ACC112 (cell line): ENCODE measurements around the gene TP53I11.

Experiments
- H2AFZ ChIP-seq: fragments of 200-600 bp; sonication (generic); one replicate; pipeline ENCODE4 v1.6.0; 2017; ENCODE audit warnings: antibody characterized with exemption, low read length; ENCODE audit not compliant: unreplicated experiment
- H3K27ac ChIP-seq: fragments of 200-600 bp; sonication (generic); 2 replicates; pipeline ENCODE4 v1.5.1; 2014; ENCODE audit warnings: low read depth, mild to moderate bottlenecking, antibody characterized with exemption, low read length, moderate library complexity
- H3K27me3 ChIP-seq: fragments of 200-600 bp; sonication (generic); 2 replicates; pipeline ENCODE4 v1.6.1; 2014; ENCODE audit warnings: mild to moderate bottlenecking, antibody characterized with exemption, low read length, moderate library complexity, mixed read lengths; ENCODE audit not compliant: insufficient read depth
- H3K36me3 ChIP-seq: fragments of 200-600 bp; sonication (generic); 2 replicates; pipeline ENCODE4 v1.6.1; 2016; ENCODE audit warnings: mild to moderate bottlenecking, antibody characterized with exemption, low read length, moderate library complexity, mixed read lengths; ENCODE audit not compliant: insufficient read depth
- H3K4me1 ChIP-seq: fragments of 200-600 bp; sonication (generic); one replicate; pipeline ENCODE4 v1.6.1; 2016; ENCODE audit warnings: low read length, mixed read lengths; ENCODE audit not compliant: insufficient read depth, unreplicated experiment, control insufficient read depth
- H3K4me3 ChIP-seq: fragments of 200-600 bp; sonication (generic); 2 replicates; pipeline ENCODE4 v1.5.1; 2014; ENCODE audit warnings: mild to moderate bottlenecking, low read depth, low read length
- H3K79me2 ChIP-seq: fragments of 200-600 bp; sonication (generic); one replicate; pipeline ENCODE4 v1.6.0; 2016; ENCODE audit warnings: low read length; ENCODE audit not compliant: control insufficient read depth, unreplicated experiment, insufficient read depth

The TP53I11 gene

DNA sequence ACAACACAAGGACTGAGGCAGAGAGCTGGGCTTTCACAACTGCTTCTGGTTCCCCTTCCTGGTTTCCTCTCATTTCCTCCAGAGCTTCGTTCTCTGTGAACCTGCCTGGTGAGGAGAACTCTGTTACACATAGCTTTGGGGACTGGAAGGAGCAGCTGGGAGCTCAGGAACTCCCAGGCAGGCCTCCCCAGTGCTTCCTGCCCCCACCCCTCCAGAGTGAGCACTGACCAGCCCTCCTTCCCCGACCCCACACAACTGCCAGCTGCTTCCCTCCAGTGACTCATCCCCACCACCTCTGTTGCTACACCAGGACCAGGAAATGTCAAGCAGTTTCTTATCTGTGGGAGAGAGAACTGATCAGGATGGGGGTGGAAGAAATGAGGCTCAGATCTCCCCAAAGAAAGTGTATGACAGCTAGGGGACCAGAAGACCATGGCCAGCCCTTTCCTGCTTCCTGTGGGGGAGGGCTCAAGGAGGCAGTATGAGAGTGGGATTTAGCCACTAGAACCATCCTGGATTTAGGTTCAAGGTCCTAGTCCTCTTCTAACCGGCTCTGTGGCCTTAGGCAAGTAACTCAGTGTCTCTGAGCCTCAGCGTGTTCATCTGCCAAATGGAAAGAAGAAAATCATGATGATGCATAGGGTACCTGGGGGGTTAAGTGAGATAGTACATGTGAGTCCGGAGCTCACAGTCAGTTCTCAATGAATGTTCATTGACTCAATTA lies 4.5 kb upstream of the TP53I11 start:
- Histone ChIP-seq H3K27ac (no peak overlapping the region), H2AFZ (no peak overlapping the region), H3K4me3 (no peak overlapping the region), H3K79me2 (no peaks in the 10 kb centered on the region), H3K27me3 (peaks cover 11% of the 10 kb centered on the region; the same call in 1 of the 2 replicates), H3K36me3 (no peaks in the 10 kb centered on the region), H3K4me1 (peaks cover 12% of the 10 kb centered on the region)

DNA sequence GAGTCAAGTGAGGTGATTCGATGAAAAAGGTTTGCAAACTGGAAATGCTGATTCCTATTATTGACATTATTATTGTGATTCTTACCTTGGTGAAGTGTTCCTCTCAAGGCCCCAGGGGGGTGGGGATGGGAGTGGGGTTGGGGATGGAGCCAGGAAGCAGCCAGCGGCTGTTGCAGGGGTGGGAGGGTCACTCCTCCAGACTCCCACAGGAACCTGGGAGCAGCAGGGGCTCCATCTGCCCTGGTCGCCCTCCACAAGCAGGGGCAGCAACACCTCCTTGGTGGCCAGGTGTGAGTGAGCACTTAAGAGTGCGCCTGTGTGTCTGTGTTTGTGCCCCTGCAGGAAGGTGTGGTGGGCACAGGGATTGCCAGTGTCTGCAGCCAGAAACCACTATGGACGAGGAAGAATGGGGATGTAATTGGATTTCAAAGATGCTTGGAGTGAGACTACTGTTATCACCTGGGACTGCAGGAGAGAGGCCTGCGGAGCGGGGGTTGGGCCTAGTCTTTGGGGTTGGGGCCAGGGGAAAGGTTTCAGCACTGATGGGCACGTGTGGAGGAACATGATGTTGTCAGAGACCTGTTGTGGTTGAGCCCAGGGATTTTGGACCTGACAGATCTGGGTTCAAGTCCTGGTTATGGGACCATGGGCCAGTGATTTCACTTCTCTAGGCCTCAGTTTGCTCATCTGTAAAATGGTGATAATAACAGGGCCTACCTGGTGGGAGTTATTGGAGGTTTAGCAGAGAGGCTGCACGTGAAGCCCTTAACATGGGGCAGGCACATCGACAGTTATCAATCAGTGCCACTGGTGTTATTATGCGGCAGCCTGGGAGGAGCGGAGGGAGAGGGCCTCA lies 3.6 kb upstream of the TP53I11 start:
- Histone ChIP-seq H3K4me3 (no peak overlapping the region), H3K4me1 (peaks cover 12% of the 10 kb centered on the region), H3K36me3 (no peaks in the 10 kb centered on the region), H3K27ac (no peak overlapping the region), H3K27me3 (peaks cover 11% of the 10 kb centered on the region; the same call in 1 of the 2 replicates), H2AFZ (no peak overlapping the region), H3K79me2 (no peaks in the 10 kb centered on the region)

DNA sequence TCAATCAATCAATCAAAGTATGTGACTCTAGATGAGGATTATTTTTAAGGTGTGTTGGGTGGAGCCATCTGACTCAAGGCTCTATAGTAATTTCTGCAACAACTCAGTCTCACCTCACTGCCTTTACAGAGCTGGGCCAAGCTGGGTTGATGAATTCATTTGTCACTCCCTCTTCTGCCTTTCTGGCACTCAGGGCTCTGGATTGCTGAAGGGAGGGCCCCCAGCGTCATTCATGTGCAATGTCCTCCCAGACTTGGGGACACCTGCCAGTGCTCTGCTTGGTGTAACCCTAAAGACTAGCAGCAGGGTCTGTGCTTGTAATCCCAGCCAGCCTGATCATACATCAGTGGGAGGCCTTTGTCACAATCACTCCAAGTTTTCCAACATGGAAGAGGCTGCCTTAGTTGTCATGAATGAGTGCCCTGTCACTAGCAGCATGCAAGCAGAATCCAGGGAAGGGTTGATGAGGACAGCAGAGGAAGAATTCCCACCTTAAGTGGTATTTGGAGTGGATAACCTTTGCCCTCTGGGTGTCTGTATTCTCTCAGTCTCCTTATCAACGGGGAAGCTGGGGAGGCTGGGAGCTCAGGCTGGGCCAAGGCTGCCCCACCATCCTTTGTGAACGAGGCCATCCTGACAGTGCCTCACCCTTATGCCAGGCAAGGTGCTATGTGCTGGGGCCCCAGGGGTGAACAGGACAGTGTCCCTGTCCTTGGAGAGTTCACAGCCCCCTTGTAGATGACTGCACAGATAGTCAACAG lies 2.0 kb upstream of the TP53I11 start:
- Histone ChIP-seq H2AFZ (no peak overlapping the region), H3K27me3 (peaks cover 9% of the 10 kb centered on the region; the same call in 1 of the 2 replicates), H3K27ac (no peak overlapping the region), H3K4me1 (peaks cover 12% of the 10 kb centered on the region), H3K79me2 (peaks cover 11% of the 10 kb centered on the region), H3K4me3 (no peak overlapping the region), H3K36me3 (no peaks in the 10 kb centered on the region)

DNA sequence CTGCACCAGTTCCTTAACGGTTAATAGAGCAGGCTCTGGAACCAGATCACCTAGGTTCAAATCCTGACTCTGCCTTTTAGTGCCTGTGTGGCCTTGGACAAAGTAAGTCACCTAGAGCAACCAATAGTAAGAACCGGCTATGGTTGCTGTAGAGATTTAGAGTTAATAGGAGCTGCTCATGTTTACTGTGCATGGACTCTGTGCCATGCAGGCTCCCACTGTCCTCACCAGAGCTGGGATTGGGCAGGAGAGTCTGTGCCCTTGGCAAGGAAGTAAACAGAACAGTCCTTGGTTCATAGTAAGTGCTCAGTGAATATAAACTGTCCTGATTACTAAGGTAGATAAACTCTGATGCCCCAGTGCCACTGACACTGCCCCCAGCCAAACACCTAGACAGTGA lies 1.4 kb upstream of the TP53I11 start:
- Histone ChIP-seq H3K79me2 (peaks cover 11% of the 10 kb centered on the region), H2AFZ (no peak overlapping the region), H3K36me3 (no peaks in the 10 kb centered on the region), H3K4me1 (peaks cover 12% of the 10 kb centered on the region), H3K4me3 (no peak overlapping the region), H3K27ac (no peak overlapping the region), H3K27me3 (peaks cover 4% of the 10 kb centered on the region; the same call in 1 of the 2 replicates)

DNA sequence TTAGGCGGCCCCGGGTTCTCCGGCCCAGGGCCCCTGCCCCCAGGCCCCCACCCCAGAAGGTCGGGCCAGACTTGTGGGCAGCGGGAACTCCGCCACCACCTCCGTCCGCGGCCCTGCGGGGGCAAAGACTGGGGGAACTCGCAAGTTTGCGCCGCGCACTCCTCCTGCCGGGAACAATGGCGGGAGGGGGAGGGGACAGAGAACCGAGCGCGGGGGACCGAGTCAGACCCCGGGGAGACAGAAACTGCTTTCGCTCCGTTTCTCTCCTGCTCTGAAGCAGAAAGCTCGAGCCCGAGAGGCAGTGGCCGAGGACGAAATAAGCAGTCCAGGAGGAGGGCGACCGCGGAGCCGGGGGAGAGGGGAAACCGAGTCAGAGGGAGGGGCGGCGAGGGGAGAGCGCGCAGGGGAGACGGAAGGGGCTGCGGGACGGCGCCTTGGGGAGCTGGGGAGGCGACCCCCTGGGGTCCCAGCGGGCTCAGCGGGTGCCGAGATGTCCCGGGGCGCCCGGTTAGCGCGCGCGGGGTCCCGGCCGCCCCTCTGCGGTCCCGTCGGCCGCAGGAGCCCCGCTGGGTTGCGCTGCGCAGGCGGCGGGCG lies 555 bp downstream of the TP53I11 start:
- Histone ChIP-seq H3K79me2 (peaks cover 11% of the 10 kb centered on the region), H3K27ac (no peak overlapping the region), H3K36me3 (no peaks in the 10 kb centered on the region), H3K4me3 (peak overlapping the region; percentile 93), H3K27me3 (no peaks in the 10 kb centered on the region), H2AFZ (peak overlapping the region; percentile 63), H3K4me1 (peaks cover 6% of the 10 kb centered on the region)

DNA sequence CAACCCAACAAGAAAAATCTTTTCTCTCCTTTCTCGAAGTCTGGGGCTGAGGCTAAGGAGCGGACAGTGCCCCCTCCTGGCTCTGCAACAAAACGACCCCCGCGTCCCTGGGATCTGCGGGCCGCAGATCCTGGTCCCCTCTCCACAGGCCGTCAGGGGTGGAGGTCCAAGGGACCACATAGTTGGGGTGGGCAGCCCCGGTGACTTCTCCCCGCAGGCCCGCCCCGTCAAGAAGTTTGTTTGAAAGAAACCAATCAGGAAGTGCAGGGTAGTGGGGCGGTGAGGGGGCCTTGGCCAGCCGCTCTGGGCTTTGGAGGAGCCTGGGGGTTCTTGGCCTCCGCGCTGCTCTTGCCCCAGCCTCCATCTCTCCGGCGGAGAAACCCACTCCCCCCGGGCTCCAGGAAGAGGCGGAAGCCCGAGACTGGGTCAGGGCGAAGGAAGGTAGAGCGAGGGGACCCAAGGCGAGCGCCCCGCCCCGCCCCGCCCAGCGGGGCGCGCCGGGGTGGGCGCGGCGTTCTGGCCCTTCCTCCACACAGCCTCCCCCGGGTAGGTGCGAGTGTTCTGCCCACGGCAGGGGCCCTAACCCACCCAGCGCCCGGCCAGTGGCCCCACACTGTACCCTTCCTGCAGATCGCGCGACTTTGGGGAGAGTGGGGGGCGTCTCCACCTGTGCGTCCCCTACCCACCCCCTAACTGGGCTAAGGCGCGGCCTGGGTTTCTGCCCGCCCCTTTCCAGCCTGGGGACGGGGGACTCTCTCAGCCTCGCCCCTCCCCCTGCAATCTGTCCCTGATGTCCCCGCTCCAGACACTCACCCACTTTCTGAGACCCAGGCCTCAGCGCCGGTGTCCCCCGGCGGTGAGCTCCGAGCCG lies 1.3 kb downstream of the TP53I11 start:
- peaks cover 11% of the 10 kb centered on the region for H3K79me2 ChIP-seq
- H3K36me3 ChIP-seq, result no peaks in the 10 kb centered on the region
- H2AFZ ChIP-seq, result peak overlapping the region; percentile 63
- H3K27me3 ChIP-seq, result no peaks in the 10 kb centered on the region
- H3K27ac ChIP-seq, result no peak overlapping the region
- H3K4me1 ChIP-seq, result no peaks in the 10 kb centered on the region
- H3K4me3 ChIP-seq, result peak overlapping the region; percentile 93

DNA sequence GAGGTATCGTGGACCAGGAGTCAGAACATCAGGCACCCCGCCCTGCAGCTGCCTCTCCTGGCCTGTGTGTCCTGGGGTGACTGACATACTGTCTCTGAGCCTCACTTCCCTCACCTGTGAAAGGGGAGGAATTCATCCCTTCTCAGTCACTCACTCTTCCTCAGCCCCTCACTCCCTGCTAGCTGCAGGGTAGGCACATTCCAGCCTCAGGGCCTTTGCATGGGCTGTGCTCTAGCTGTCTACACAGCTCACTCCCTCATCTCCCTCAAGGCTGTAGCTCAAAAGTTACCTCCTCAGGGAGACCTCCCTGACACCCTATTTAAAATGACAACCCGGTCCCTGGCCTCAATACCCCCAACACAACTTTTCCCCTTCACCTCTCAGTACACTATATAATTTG lies 2.5 kb downstream of the TP53I11 start:
- no peaks in the 10 kb centered on the region for H3K36me3 ChIP-seq
- no peak overlapping the region for H3K27ac ChIP-seq
- peaks cover 11% of the 10 kb centered on the region for H3K79me2 ChIP-seq
- no peak overlapping the region for H3K4me3 ChIP-seq
- H2AFZ ChIP-seq, result no peak overlapping the region
- H3K27me3 ChIP-seq, result no peaks in the 10 kb centered on the region
- H3K4me1 ChIP-seq, result no peaks in the 10 kb centered on the region

DNA sequence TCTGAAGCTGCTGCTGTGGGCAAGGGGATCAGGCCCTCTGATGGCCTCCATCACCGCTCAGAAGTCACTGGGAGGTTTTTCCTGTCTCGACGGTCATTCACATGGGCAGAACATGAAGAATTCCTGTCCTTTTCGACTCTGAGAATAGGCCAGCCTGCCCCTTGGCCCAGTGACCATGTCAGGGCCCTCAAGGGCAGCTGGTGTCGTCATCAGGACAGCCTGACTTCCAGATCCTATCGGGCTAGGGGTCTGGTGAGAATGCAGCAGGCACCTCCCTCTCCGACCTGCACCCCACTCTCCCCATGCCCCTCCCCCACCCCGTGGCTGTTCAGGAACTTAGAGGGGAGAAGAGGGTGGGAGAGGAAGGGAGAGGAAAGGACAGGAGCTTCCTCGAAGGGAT lies 3.6 kb downstream of the TP53I11 start:
- Histone ChIP-seq H2AFZ (no peak overlapping the region), H3K4me1 (no peaks in the 10 kb centered on the region), H3K27ac (no peak overlapping the region), H3K79me2 (peaks cover 11% of the 10 kb centered on the region), H3K27me3 (no peaks in the 10 kb centered on the region), H3K36me3 (no peaks in the 10 kb centered on the region), H3K4me3 (no peak overlapping the region)

DNA sequence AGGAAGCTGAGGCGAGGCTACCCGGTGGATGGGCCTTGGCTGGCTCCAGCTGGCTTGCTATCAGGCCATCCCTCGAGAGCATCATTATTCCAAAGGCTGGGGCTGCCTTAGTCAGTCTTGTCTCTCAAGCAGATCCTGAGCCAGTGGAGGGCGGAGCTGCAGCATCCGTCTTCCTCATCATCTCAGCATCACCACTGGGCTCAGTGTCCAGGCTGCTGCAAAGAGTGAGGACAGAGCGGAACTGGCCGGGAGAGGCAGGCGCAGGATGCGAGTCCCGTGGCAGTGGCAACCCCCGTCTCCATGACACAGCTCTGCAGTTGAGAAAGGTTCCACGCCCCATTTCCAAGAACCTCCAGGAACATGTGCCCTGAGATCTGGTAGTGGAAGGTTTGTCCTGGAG lies 4.4 kb downstream of the TP53I11 start:
- H3K4me1 ChIP-seq, result no peaks in the 10 kb centered on the region
- H3K79me2 ChIP-seq, result peaks cover 11% of the 10 kb centered on the region
- no peak overlapping the region for H3K4me3 ChIP-seq
- H3K27ac ChIP-seq, result no peak overlapping the region
- H3K36me3 ChIP-seq, result no peaks in the 10 kb centered on the region
- no peaks in the 10 kb centered on the region for H3K27me3 ChIP-seq
- H2AFZ ChIP-seq, result no peak overlapping the region
